Omental fat pad (tissue), 4 donors: ENCODE data around the gene LMAN2. TPM values are rescaled to one million over a fixed set of nuclear protein-coding genes. Genes with fewer than 3 reads are reported as not detected.

ENCODE experiments used
- ATAC-seq: fragments of 150-250 bp; one replicate; pipeline ENCODE4 v1.9.1; 2016; ENCODE audit warnings: mild to moderate bottlenecking, moderate library complexity; ENCODE audit not compliant: low FRiP score
- DNase-seq: peaks from one replicate; pipeline ENCODE4 v3.0.0-alpha.2; 2019; ENCODE audit warnings: low spot score
- total RNA-seq, 4 donors: library from RNA; depleted of rRNA; stranded (reverse); fragments of >200 nt; gene quantifications; one replicate each; pipeline ENCODE4 v1.1.0, GENCODE V29; 2016
- TF ChIP-seq, protein P1 (sequence below), 3 donors: fragments of 450-650 bp; IDR thresholded peaks; one replicate each; pipeline ENCODE4 v1.5.1; 2016 to 2017; ENCODE audit warnings: antibody characterized with exemption in 3 of 3, mild to moderate bottlenecking in 3 of 3, moderate library complexity in 2 of 3

LMAN2 gene
- total RNA-seq, 4 donors from 2014 or later = 129 to 164 (median 144) TPM

DNA sequence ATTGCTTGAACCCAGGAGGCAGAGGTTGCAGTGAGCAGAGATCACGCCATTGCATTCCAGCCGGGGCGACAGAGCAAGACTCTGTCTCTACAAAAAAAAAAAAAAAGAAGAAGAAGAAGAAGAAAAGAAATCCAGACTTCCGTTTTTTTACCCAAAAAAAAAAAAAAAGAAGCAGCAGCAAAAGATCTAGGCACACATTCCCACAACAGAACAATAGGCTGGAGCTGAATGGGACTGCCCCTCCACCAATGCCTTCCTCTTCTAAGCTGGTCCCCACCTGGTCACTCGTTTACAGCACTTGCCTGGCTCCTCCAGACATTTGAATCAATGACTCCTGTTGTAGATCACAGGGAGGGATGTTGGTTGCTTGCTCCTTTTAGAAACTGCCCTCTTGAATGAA is 1.6 kb upstream of the LMAN2 start:
- TF ChIP-seq, protein P1, sequence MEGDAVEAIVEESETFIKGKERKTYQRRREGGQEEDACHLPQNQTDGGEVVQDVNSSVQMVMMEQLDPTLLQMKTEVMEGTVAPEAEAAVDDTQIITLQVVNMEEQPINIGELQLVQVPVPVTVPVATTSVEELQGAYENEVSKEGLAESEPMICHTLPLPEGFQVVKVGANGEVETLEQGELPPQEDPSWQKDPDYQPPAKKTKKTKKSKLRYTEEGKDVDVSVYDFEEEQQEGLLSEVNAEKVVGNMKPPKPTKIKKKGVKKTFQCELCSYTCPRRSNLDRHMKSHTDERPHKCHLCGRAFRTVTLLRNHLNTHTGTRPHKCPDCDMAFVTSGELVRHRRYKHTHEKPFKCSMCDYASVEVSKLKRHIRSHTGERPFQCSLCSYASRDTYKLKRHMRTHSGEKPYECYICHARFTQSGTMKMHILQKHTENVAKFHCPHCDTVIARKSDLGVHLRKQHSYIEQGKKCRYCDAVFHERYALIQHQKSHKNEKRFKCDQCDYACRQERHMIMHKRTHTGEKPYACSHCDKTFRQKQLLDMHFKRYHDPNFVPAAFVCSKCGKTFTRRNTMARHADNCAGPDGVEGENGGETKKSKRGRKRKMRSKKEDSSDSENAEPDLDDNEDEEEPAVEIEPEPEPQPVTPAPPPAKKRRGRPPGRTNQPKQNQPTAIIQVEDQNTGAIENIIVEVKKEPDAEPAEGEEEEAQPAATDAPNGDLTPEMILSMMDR (IDR thresholded peaks at IDR 0.05) = no peak
- no peak for DNase-seq
- no peak for ATAC-seq

DNA sequence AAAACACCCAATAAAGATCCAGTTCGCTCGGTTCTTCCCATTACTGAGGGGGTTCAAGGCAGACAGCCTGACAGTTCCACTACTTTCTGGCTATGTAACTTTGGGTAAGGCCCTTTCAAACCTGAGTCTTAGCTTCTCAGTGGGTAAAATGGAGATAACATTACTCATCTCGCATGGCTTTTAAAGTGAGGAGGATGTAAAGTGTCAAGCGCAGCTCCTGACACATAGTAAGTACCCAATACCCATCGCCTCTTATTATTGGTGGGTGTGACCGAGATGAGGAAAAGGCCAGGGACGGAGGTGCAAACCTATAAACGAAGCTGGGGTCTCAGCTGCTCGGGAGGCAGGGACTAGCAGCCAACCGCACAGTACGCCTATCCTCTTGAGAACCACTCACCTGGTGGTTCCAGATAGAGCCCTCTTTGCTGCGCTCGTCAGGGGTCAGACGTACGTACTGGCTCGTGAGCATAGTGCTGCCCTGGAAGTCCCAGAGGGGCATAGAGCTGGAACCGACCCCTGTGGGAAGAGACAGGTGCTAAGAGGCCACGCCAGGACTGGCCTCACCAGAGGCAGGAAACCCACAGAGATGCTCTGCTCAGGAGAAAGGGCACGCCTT is 584 bp downstream of the LMAN2 start:
- ATAC-seq (no peak), DNase-seq (no peak)
- TF ChIP-seq, protein P1 (IDR thresholded peaks at IDR 0.05) = no peak

DNA sequence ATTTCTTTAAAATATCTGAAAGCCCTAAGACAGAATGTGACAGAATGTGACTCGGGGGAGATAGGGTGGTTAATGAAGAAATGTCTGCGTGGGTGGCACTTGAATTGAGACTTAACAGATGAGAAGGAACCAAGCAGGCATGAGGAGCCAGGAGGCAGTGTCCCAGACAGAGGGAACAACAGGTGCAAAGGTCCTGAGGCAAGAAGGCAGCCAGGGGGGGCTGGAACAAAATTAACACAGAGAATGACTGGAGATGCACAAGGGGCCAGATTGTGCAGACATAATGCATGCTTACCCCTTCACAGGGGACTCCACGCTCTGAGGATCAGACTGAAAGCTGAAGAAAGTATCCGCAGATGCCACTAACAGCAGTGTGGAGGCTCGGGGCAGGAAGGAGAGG is 1.7 kb downstream of the LMAN2 start:
- ATAC-seq = no peak
- TF ChIP-seq, protein P1 (IDR thresholded peaks at IDR 0.05) = no peak
- no peak for DNase-seq

DNA sequence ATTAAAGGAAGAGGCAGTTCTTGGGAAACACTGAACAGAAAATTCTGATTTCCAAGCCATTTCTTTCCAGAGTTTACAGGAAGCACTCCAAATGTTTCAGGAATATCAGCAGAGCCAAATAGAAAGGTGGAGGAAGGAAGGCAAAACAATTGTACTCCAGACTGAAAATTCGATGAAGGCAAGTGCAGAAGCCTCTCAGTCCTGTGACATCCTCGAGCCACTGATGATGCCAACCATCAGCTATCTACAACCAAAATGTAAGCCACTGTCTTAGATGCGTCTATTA is 2.2 kb downstream of the LMAN2 start:
- DNase-seq = no peak
- TF ChIP-seq, protein P1 (IDR thresholded peaks at IDR 0.05) = no peak
- no peak for ATAC-seq

DNA sequence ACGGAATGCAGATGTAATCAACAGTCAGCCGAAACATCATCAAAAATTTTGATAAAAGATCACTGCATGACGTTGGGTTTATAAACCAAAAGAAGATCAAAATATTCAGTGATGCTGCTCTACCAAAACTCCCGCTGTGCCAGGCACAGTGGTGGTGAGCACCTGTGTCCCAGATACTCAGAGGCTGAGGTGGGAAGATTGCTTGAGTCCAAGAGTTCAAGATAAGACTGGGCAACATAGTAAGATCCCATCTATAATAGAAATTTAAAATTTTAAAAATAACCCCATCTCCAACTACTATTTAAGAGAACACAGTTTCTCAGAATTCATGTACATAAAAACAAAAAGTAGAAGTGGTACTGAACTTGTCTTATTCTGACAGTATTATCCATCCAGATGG is 3.8 kb downstream of the LMAN2 start:
- DNase-seq = no peak
- TF ChIP-seq, protein P1 (IDR thresholded peaks at IDR 0.05) = no peak
- ATAC-seq = no peak

DNA sequence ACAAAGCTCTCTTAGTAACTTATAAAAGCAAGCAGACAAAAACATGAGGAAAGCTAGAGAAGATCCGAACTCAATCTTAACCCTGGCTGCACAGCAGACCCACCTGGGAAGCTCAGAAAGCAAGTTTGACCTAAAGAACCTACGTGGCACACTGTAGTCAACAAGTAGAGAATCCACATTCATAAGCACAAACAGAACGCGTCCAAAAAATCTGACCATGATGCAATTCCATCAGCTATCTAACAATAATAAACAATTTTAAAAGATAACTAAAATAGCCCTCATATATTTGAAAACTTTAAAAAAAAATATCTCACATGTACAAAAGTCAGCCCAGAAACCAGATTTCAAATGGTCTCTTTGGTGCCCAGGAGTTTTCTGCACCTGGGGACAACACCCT is 4.6 kb downstream of the LMAN2 start:
- ATAC-seq = no peak
- TF ChIP-seq, protein P1 (IDR thresholded peaks at IDR 0.05) = no peak
- DNase-seq = no peak

DNA sequence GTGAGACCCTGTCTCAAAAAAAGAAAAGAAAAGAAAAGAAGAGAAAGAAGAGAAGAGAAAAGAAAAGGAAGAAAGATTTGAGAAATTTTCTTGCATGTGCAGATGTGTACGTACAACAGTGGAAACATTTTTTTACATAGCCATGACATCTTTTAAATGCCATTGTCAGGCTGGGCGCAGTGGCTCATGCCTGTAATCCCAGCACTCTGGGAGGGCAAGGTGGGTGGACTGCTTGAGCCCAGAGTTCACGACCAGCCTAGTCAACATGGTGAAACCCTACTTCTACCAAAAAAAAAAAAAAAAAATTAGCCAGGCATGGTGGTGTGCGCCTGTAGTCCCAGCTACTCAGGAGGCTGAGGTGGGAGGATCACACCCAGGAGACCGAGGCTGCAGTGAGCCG is 6.6 kb downstream of the LMAN2 start:
- DNase-seq (no peak), ATAC-seq (no peak)

More for the DNA sequence above, 6.6 kb downstream of the LMAN2 start:
- TF ChIP-seq, protein P1 (IDR thresholded peaks at IDR 0.05) = no peak
